Measurements from ENCODE around the gene DOHH.

- TF ChIP-seq CTCF (conservative IDR thresholded peaks at IDR 0.05; ENCODE audit: low read depth, low read length) (no peak), EZH2 (IDR thresholded peaks at IDR 0.05; ENCODE audit: borderline replicate concordance, low read depth, low read length, poor library complexity, severe bottlenecking) (no peak)
Measured at GRCh38 chr19:3528080-3528479, 27.6 kb upstream of the DOHH start.

Data from A673 (cell line).